MCF 10A (cell line): ENCODE measurements around the gene PSTK. TPM values are rescaled to one million over a fixed set of nuclear protein-coding genes. Genes with fewer than 3 reads are reported as not detected.
A peak's percentile ranks its signal among the peaks of the same experiment; 100 is the strongest.

Source experiments
- BruUV-seq: library from RNA; stranded (reverse); fragments of 400-500 nt; replicated peaks from 2 replicates; lab custom pipeline; 2021; lab: Mats Ljungman, UMichigan
- CTCF ChIA-PET: fragments of 300-600 bp; sonication (Branson Sonifier 250); formaldehyde crosslinking; extraction: SDS; loops from one replicate; lab custom pipeline; 2021; ENCODE audit warnings: antibody characterized with exemption, inconsistent platforms; lab: Yijun Ruan, JAX
- POLR2A ChIA-PET: fragments of 300-600, 350-650 bp; sonication (Branson Sonifier 250); formaldehyde crosslinking; extraction: SDS; loops from one replicate; lab custom pipeline; 2020; ENCODE audit warnings: antibody characterized with exemption, inconsistent platforms; lab: Yijun Ruan, JAX
- DNase-seq: peaks from one replicate; pipeline ENCODE4 v3.0.0-alpha.2; 2018; ENCODE audit not compliant: unreplicated experiment
- H3K27ac Mint-ChIP-seq: one replicate; pipeline ENCODE4 v1.8.0; 2022; ENCODE audit warnings: mild to moderate bottlenecking, low read depth, mixed read lengths; ENCODE audit not compliant: unreplicated experiment
- H3K27me3 Mint-ChIP-seq: one replicate; pipeline ENCODE4 v1.8.0; 2022; ENCODE audit warnings: mixed read lengths; ENCODE audit not compliant: insufficient read depth, unreplicated experiment
- H3K36me3 Mint-ChIP-seq: one replicate; pipeline ENCODE4 v1.8.0; 2022; ENCODE audit warnings: mild to moderate bottlenecking, moderate library complexity, mixed read lengths; ENCODE audit not compliant: insufficient read depth, unreplicated experiment
- H3K4me1 Mint-ChIP-seq: one replicate; pipeline ENCODE4 v1.8.0; 2022; ENCODE audit warnings: mixed read lengths; ENCODE audit not compliant: insufficient read depth, unreplicated experiment
- H3K4me3 Mint-ChIP-seq: one replicate; pipeline ENCODE4 v1.8.0; 2022; ENCODE audit warnings: mild to moderate bottlenecking, moderate library complexity, mixed read lengths; ENCODE audit not compliant: unreplicated experiment
- H3K9me3 Mint-ChIP-seq: one replicate; pipeline ENCODE4 v1.8.0; 2022; ENCODE audit warnings: mixed read lengths; ENCODE audit not compliant: unreplicated experiment
- CTCF ChIP-seq: fragments of 200-600 bp; IDR thresholded peaks from one replicate; pipeline ENCODE4 v1.8.0; 2022; ENCODE audit warnings: antibody characterized with exemption, mild to moderate bottlenecking; ENCODE audit not compliant: unreplicated experiment
- intact Hi-C: fragments of 100-400 bp; cut with micrococcal nuclease; formaldehyde crosslinking; loops from 2 replicates; pipeline ENCODE4 v1.14.1; 2022
- total RNA-seq: library from RNA; stranded (reverse); gene quantifications from 2 replicates; pipeline ENCODE4 v1.2.3, GENCODE V29; 2022

PSTK gene
- total RNA-seq, 1 experiment from 2014 or later = 8.3 TPM

GRCh38 chr10:123007558-123008354, 27.6 kb downstream of the PSTK start:
- Mint-ChIP-seq H3K27me3 (no peaks in the 10 kb centered on the region), H3K9me3 (no peaks in the 10 kb centered on the region), H3K27ac (peak overlapping the region; percentile 100), H3K36me3 (peaks cover 16% of the 10 kb centered on the region), H3K4me1 (peaks cover 18% of the 10 kb centered on the region), H3K4me3 (peak overlapping the region; percentile 97)
- intact Hi-C loops = loop anchor here (1.0 kb wide), 1 partner anchor 53 kb away; the partner anchor contains the start of gene C10orf88
- TF ChIP-seq CTCF = no peak
- ChIA-PET POLR2A (interaction anchor here (0.6 to 4.9 kb wide), 26 partner anchors 9 to 1738 kb away, joined by 3 to 75 read pairs (median 4); partner anchors contain the start of genes ATE1, BUB3, C10orf88 and PLEKHA1), CTCF (interaction anchor here (0.6 to 1.9 kb wide), 6 partner anchors 9 to 1373 kb away, joined by 3 to 6 read pairs (median 4); no protein-coding TSS in a partner anchor)
- BruUV-seq = TSS peak; percentile 36
- DNase-seq = peak; percentile 64

DNA sequence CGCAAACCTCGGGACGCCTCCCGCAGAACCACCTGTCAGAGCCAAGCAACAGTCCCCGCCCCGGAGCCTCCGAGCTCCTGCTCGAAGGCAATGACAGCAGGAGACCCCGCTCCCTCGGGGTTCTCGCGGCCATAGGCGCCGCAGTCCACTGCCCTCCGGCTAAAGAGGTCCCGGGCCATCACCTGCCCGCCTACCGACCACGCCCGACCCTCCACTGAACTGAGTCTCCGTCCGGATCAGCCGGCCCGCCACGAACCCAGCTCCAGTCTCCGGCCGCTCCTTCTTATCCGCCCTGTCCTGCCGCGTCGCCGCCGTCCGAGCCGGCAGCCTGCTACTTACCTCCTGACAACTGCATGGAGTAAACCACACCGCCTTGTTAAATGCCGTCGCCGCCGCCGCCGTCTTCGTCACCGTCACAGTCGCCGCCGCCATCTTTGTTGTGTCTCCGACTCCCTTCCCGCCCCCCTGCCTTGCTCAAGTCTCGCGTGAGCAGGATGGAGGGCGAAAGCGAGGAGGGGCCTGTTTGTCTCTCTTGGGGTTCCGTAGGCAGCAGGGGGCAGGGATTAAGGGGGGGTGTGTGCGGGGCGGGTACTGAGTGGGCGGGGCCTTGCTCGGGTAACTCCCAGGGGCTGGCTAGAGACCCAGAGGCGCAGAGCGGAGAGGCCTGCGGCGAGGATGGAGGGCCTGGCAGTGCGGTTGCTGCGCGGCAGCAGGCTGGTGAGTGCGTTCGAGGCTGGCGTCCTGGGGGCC, 28.3 kb downstream of the PSTK start, which contains the start of the genes ACADSB and IKZF5:
Gene ACADSB, plus strand, starts transcription at position 652 of the 750 bp plus-strand sequence. Its CDS starts 24 bp downstream, at position 676.
Gene IKZF5, minus strand, starts transcription at position 441 of the 750 bp plus-strand sequence. CDS start 10,170 bp downstream, outside the sequence.
- H3K9me3 Mint-ChIP-seq = no peaks in the 10 kb centered on the region
- intact Hi-C loops = loop anchor here (1.0 kb wide), 1 partner anchor 54 kb away; the partner anchor contains the start of gene C10orf88
- ChIA-PET CTCF (interaction anchor here (0.6 to 1.9 kb wide), 5 partner anchors 10 to 1373 kb away, joined by 3 to 6 read pairs (median 5); no protein-coding TSS in a partner anchor), POLR2A (interaction anchor here (0.6 to 4.9 kb wide), 21 partner anchors 8 to 1473 kb away, joined by 3 to 75 read pairs (median 4); partner anchors contain the start of genes BUB3, C10orf88, PLEKHA1 and PSTK)
- peak; percentile 98 for DNase-seq
- H3K27ac Mint-ChIP-seq = peak within 1 kb of the TSS; percentile 100
- peak within 1 kb of the TSS; percentile 97 for H3K4me3 Mint-ChIP-seq
- no peak for TF ChIP-seq CTCF
- BruUV-seq = no TSS peak
- H3K27me3 Mint-ChIP-seq = no peaks in the 10 kb centered on the region
- peaks cover 10% of the 10 kb centered on the region for H3K36me3 Mint-ChIP-seq
- H3K4me1 Mint-ChIP-seq = peaks cover 18% of the 10 kb centered on the region

DNA sequence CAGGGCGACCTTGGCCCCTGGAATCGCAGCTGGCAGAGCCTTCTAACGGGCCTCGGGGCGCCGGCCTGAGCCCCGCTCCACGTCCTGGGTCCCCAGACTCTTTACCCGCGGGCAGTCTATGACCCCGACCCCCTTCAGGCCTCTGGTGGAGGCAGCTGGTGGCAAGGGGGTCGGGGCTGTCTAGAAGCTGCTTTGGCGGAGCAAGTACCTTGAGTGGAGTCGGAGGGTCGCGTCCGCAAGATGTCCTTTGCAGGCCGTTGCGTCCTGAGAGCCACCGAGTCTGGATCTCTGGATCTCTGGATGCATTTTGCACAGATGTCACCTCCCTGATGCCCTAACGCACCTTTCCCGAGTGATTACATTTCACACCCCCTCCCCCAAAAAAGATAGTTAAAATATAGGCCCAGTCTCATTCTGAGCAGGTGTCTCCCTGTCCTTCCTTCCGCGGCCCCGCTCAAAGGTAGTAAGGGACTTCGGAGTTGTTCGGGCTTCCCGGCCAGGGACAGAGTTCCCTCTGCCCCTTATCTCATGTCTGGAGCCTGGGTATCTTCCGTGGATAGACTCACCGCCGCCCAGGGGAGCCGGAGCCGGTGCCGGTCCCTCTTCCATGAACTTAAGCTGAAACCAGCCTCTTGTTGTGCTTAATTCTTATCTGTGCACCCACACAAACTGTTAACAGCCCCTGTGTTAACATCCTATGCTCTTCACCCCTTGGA, 29.1 kb downstream of the PSTK start:
- DNase-seq = peak; percentile 22
- H3K27me3 Mint-ChIP-seq = no peaks in the 10 kb centered on the region
- intact Hi-C loops = no loop called here

More for the DNA sequence above, 29.1 kb downstream of the PSTK start:
- ChIA-PET CTCF (interaction anchor here (1.5 kb wide), 1 partner anchor 30 kb away, joined by 5 read pairs; the partner anchor contains the start of gene PSTK), POLR2A (interaction anchor here (0.6 to 4.9 kb wide), 11 partner anchors 10 to 146 kb away, joined by 3 to 75 read pairs (median 12); partner anchors contain the start of genes BUB3, C10orf88 and PSTK)
- no peaks in the 10 kb centered on the region for H3K9me3 Mint-ChIP-seq
- H3K4me3 Mint-ChIP-seq = peak overlapping the region; percentile 97
- H3K36me3 Mint-ChIP-seq = peaks cover 10% of the 10 kb centered on the region
- H3K4me1 Mint-ChIP-seq = peaks cover 24% of the 10 kb centered on the region
- peak overlapping the region; percentile 100 for H3K27ac Mint-ChIP-seq
- BruUV-seq = no TSS peak
- no peak for TF ChIP-seq CTCF
